ENCODE data around the gene SERPINB3. TPM values are rescaled to one million over a fixed set of nuclear protein-coding genes. Genes with fewer than 3 reads are reported as not detected.

The SERPINB3 gene
- total RNA-seq, 1 experiment from 2014 or later: not detected

- no peak for TF ChIP-seq ATF3 (IDR thresholded peaks at IDR 0.05)
- TF ChIP-seq CTCF (IDR thresholded peaks at IDR 0.05 in 2 of 3, conservative IDR thresholded peaks at IDR 0.05 in 1 of 3; ENCODE audit: borderline replicate concordance in 1 of 3, insufficient read depth in 1 of 3, low read depth in 2 of 3, low read length in 2 of 3): no peak
- no peak for TF ChIP-seq JUND (IDR thresholded peaks at IDR 0.05)
These were observed 40.3 kb upstream of the SERPINB3 start (continued) for GRCh38 chr18:63701952-63702351.

- Histone ChIP-seq H3K9ac (ENCODE audit: low read length) (no peak overlapping the region), H3K9me3 (ENCODE audit: control insufficient read depth in 1 of 2, insufficient read depth in 1 of 2, low read depth in 1 of 2, low read length in 2 of 2) (no peaks in the 10 kb centered on the region), H2AFZ (ENCODE audit: low read depth, low read length, poor library complexity, severe bottlenecking) (no peak overlapping the region), H3K79me2 (ENCODE audit: insufficient read depth, low read length) (no peaks in the 10 kb centered on the region), H4K20me1 (ENCODE audit: insufficient read depth) (no peaks in the 10 kb centered on the region), H3K27ac (ENCODE audit: low read depth, low read length) (no peak overlapping the region), H3K4me1 (ENCODE audit: control insufficient read depth in 1 of 2, insufficient read depth in 2 of 2, low read length in 2 of 2) (no peaks in the 10 kb centered on the region), H3K27me3 (ENCODE audit: insufficient read depth, low read length) (no peaks in the 10 kb centered on the region), H3K36me3 (ENCODE audit: control insufficient read depth in 1 of 2, insufficient read depth in 2 of 2, low read length in 2 of 2) (no peaks in the 10 kb centered on the region), H3K9me2 (ENCODE audit: insufficient read depth) (no peaks in the 10 kb centered on the region), H3K4me3 (replicated peaks in 1 of 2; ENCODE audit: low read depth in 1 of 2, low read length in 2 of 2) (no peak overlapping the region), H3K4me2 (ENCODE audit: low read length) (no peak overlapping the region)
- RAD21 ChIA-PET (ENCODE audit: low non-redundant PET in 1 of 2, low total read pairs in 2 of 2, uncharacterized antibody in 2 of 2, unreplicated experiment in 2 of 2): no interaction called here
- intact Hi-C loops (cut with micrococcal nuclease): no loop called here
- ATAC-seq: no peak
- DNase-seq (ENCODE audit: low read depth, low spot score): no peak
- TF ChIP-seq RAD21 (IDR thresholded peaks at IDR 0.05; ENCODE audit: low read depth): no peak
- POLR2A ChIA-PET: no interaction called here
- BruUV-seq (replicated peaks): no TSS peak
- CTCF ChIA-PET: no interaction called here
These were observed 38.8 kb upstream of the SERPINB3 start for GRCh38 chr18:63700501-63700900.

- Histone ChIP-seq H3K27me3 (ENCODE audit: insufficient read depth, low read length) (no peaks in the 10 kb centered on the region), H3K27ac (ENCODE audit: low read depth, low read length) (no peak overlapping the region), H3K79me2 (ENCODE audit: insufficient read depth, low read length) (no peaks in the 10 kb centered on the region), H3K9me3 (ENCODE audit: control insufficient read depth in 1 of 2, insufficient read depth in 1 of 2, low read depth in 1 of 2, low read length in 2 of 2) (no peaks in the 10 kb centered on the region), H3K4me3 (replicated peaks in 1 of 2; ENCODE audit: low read depth in 1 of 2, low read length in 2 of 2) (no peak overlapping the region), H3K36me3 (ENCODE audit: control insufficient read depth in 1 of 2, insufficient read depth in 2 of 2, low read length in 2 of 2) (no peaks in the 10 kb centered on the region), H3K9ac (ENCODE audit: low read length) (no peak overlapping the region), H2AFZ (ENCODE audit: low read depth, low read length, poor library complexity, severe bottlenecking) (no peak overlapping the region), H3K4me2 (ENCODE audit: low read length) (no peak overlapping the region), H4K20me1 (ENCODE audit: insufficient read depth) (no peaks in the 10 kb centered on the region), H3K9me2 (ENCODE audit: insufficient read depth) (no peaks in the 10 kb centered on the region), H3K4me1 (ENCODE audit: control insufficient read depth in 1 of 2, insufficient read depth in 2 of 2, low read length in 2 of 2) (no peaks in the 10 kb centered on the region)
- ChIA-PET POLR2A (no interaction called here), CTCF (no interaction called here), RAD21 (ENCODE audit: low non-redundant PET in 1 of 2, low total read pairs in 2 of 2, uncharacterized antibody in 2 of 2, unreplicated experiment in 2 of 2) (no interaction called here)
- no peak for TF ChIP-seq SRF (IDR thresholded peaks at IDR 0.05; ENCODE audit: low read depth)
- TF ChIP-seq ATF3 (IDR thresholded peaks at IDR 0.05): no peak
- TF ChIP-seq SIN3A (IDR thresholded peaks at IDR 0.05; ENCODE audit: low read depth): no peak
- TF ChIP-seq TCF7L2 (IDR thresholded peaks at IDR 0.05; ENCODE audit: borderline replicate concordance, extremely low read depth, insufficient read depth, insufficient read length): no peak
- TF ChIP-seq ZBTB33 (IDR thresholded peaks at IDR 0.05; ENCODE audit: extremely low read depth, insufficient replicate concordance, low read length): no peak
- no peak for TF ChIP-seq MAX (IDR thresholded peaks at IDR 0.05)
- intact Hi-C loops (cut with micrococcal nuclease): no loop called here
- BruUV-seq (replicated peaks): no TSS peak
- ATAC-seq (no peak), DNase-seq (ENCODE audit: low read depth, low spot score) (no peak)
These were observed 35.5 kb upstream of the SERPINB3 start for GRCh38 chr18:63697097-63697660.

All from HCT116 (cell line).